Transverse colon (tissue), 3 donors: ENCODE results near the gene GID8.
A peak's percentile ranks its signal among the peaks of the same experiment; 100 is the strongest.

Experiments
- POLR2A ChIP-seq: fragments of 450-650 bp; IDR thresholded peaks from one replicate; pipeline ENCODE4 v1.6.1; 2016; ENCODE audit warnings: antibody characterized with exemption, mild to moderate bottlenecking, moderate library complexity
- TF ChIP-seq, protein P1 (sequence below), 5 experiments: fragments of 200-600 bp in 3 of 5; fragments of 450-650 bp in 2 of 5; sonication (generic) in 3 of 5; IDR thresholded peaks; 1 replicate in 2 of 5; 2 replicates in 3 of 5; pipeline ENCODE4 v1.5.1; 2016 to 2017; ENCODE audit warnings: antibody characterized with exemption in 5 of 5, inconsistent platforms in 3 of 5, mild to moderate bottlenecking in 2 of 5, moderate library complexity in 1 of 5

- TF ChIP-seq, protein P1, sequence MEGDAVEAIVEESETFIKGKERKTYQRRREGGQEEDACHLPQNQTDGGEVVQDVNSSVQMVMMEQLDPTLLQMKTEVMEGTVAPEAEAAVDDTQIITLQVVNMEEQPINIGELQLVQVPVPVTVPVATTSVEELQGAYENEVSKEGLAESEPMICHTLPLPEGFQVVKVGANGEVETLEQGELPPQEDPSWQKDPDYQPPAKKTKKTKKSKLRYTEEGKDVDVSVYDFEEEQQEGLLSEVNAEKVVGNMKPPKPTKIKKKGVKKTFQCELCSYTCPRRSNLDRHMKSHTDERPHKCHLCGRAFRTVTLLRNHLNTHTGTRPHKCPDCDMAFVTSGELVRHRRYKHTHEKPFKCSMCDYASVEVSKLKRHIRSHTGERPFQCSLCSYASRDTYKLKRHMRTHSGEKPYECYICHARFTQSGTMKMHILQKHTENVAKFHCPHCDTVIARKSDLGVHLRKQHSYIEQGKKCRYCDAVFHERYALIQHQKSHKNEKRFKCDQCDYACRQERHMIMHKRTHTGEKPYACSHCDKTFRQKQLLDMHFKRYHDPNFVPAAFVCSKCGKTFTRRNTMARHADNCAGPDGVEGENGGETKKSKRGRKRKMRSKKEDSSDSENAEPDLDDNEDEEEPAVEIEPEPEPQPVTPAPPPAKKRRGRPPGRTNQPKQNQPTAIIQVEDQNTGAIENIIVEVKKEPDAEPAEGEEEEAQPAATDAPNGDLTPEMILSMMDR (IDR thresholded peaks at IDR 0.05): peak; percentile 16 to 39 (median 37)
- no peak for TF ChIP-seq POLR2A
Measured at GRCh38 chr20:62907384-62908317, 30.3 kb upstream of the GID8 start.
